Muscle of back (tissue), 13 donors: ENCODE measurements around the gene MPZL3. TPM values are rescaled to one million over a fixed set of nuclear protein-coding genes. Genes with fewer than 3 reads are reported as not detected.

ENCODE experiments used
- DNase-seq, 3 donors: peaks; one replicate each; pipeline versions ENCODE4 v3.0.0 to v3.0.0-alpha.2; 2013
- long read RNA-seq, 9 donors: transcript quantifications; one replicate each; lab custom pipeline, GENCODE V29; 2026
- polyA plus RNA-seq, 10 donors: library from polyadenylated mRNA; unstranded; fragments of 120-200 nt; gene quantifications; one replicate each; pipeline ENCODE4 v1.2.1, GENCODE V29; 2013; ENCODE audit not compliant: insufficient read length in 10 of 10

MPZL3 gene
- polyA plus RNA-seq: 1 to 10 TPM in 3 of 10 donors, under 1 TPM in 7; 0.42 to 1.3 (median 0.72) TPM
- long read RNA-seq, donor 1, partial matches to known transcripts: 0 of 1 reads
- long read RNA-seq, donor 1, other reads (novel, unspliced or antisense): 0 of 1 reads
- long read RNA-seq, donor 2: 0 reads
- long read RNA-seq, donor 3: 0 reads
- long read RNA-seq, donor 4: 0 reads
- long read RNA-seq, donor 5: 0 reads
- long read RNA-seq, donor 6: 0 reads
- long read RNA-seq, donor 7: 0 reads
- long read RNA-seq, donor 8: 0 reads
- long read RNA-seq, donor 9: 0 reads

DNA sequence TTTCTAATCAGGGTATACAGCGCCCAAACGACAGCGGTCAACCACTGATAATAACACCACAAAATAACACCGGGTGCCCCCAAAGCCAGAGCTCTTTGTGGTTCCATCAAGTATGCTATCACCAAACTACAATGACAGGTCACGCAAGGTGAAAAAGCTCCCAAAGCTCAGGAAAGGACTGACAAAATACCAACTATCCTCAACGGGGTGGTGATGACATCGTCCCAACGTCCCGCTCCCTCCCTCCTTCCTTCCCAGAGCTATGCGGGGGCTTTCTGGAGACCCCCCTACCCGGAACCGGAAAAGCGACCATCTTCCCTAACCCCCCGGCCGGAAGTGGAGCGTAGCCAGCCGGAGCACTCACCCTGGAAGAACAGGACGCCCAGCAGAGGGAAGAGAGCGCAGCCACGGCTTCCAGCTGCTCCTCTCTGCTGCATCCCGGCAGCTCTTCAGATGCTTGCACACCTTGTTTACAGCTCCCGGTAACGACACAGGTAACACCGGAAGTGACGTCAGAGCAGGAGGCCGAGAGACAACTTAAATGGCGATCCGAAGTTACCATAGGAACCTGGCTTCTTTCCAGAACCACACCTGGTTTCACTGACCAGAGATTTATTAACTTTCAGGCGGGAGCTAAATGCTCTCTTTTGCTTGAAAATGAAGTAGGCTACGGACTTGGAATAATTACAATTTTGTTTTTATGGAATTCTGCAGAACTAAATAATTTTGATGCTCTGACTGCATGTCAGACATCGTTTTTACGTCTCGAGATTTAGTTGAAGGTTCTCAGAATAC lies at the start of gene MPZL3:
Gene MPZL3, minus strand, starts transcription at position 508 of the 795 bp plus-strand sequence. Its CDS starts 71 bp downstream, at position 437.
- peak; percentile 70 to 93 (median 85) for DNase-seq

- no peak for DNase-seq
These were observed 49.5 kb upstream of the MPZL3 start for GRCh38 chr11:118301600-118302195.

DNA sequence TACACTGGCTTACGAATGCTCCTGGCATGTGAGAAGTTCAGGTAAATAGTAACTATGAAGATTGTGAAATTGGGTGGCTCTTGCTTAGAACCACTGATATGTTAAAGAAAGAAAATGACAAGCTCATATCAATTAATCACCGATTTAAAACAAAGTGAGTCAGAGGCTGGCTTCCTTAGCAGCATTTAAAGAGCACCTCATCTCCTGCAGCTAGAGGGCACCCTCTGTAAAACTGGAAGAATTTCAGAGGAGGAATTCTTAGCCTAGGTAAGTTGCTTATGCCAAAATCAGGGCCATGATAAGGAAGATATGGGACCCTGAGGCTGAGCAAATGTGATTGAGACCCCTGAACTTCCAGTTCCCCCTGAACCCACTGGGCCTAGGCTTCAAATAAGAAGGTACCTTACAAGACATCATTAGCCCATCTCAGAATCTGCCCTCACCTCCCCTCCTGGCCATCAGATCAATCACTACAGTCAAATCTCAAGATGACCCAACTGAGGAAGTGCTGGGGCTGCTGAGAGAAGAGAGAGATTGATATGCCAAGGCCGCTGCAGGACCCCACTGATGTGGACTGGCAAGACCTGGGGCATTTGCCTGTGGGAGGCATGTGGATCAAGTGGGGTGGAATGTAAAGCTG lies 43.8 kb upstream of the MPZL3 start:
- DNase-seq: no peak

DNA sequence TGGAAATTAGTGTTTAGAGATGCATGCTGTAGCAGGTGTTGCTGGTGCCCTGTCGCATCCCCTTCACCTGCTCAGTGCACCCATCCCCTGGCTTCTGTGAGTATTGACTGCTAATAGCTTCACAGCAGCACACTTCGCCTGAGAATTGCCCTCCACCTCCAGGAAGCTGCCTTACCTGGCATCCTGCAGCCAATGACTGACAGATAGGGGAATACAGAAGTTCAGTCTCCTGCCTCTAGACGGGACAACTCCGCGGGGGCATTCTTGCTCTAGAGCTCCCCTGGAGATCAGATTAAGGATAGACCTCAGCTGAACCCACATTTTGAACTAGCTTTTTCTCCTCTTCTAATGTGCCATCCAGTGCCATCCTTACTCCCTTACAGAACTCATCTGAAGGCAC lies 43.0 kb upstream of the MPZL3 start:
- DNase-seq: no peak

GRCh38 chr11:118294053-118294452 lies 41.9 kb upstream of the MPZL3 start:
- DNase-seq: no peak

GRCh38 chr11:118291477-118292135 lies 39.4 kb upstream of the MPZL3 start:
- peak in 1 of 3 donors; percentile 12 for DNase-seq

- peak in 1 of 3 donors; percentile 40 for DNase-seq
These were observed 38.8 kb upstream of the MPZL3 start for GRCh38 chr11:118290923-118291322.

DNA sequence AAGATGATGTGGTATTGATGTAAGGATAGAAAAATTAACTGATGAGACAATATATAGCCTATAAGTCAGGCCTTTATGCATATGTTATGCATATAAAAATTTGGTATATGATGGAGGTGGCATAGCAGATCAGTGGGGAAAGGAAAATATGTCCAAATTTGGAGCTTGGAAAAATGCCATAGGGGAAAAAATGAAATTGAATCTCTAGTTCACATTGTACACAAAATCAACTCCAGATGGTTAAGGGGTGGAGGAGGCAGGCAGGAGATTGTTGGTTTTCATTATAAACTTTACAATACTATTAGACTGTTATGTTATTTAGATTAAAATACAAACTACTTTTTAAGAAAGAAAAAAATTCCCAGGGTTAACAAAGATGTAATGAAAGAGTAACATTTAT lies 37.2 kb upstream of the MPZL3 start:
- peak in 2 of 3 donors; percentile 10 to 43 for DNase-seq

- DNase-seq: no peak
These were observed 34.8 kb upstream of the MPZL3 start for GRCh38 chr11:118287006-118287405.

DNA sequence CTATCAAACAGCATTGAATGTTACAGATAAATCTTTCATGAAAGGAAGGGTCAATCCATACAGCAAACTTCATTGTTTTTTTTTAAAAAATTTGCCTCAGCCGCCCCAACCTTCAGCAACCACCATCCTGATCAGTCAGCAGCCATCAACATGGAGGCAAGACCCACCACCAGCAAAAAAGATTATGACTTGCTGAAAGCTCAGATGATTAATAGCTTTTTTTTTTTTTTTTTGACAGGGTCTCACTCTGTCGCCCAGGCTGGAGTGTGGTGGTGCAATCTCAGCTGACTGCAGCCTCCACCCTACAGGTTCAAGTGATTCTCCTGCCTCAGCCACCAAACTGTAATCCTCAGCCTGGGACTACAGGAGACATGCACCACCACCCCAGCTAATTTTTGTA lies 34.4 kb upstream of the MPZL3 start:
- no peak for DNase-seq

GRCh38 chr11:118283756-118284350 lies 31.7 kb upstream of the MPZL3 start:
- no peak for DNase-seq

DNA sequence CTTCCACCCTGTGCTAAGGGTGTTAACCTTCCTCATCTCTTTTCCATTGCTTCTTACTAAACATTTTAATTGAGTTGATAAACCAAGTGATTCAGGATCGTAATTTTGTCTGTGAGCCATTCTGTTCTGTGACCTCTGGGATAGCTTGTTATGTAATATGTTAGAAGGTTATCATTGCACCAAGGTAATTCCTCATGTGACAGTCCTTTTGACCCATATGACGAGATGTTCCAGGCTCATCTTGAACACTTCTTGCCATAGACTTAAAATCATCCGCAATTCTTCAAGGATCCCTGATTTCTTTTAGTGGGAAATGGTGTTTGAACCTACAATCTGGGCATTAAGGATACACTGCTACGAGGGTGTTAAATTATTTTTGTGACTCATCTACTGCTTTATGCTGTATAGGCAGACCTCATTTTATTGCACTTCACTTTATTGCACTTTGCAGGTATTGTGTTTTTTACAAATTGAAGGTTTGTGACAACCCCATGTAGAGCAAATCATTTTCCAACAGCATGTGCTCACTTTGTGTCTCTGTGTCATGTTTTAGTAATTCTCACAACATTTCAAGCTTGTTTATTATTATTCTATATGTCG lies 31.0 kb upstream of the MPZL3 start:
- DNase-seq: no peak

- DNase-seq: no peak
These were observed 30.4 kb upstream of the MPZL3 start for GRCh38 chr11:118282606-118283005.

- DNase-seq: no peak
These were observed 29.1 kb upstream of the MPZL3 start for GRCh38 chr11:118281284-118281683.

- DNase-seq: no peak
These were observed 25.1 kb upstream of the MPZL3 start for GRCh38 chr11:118277312-118277711.

DNA sequence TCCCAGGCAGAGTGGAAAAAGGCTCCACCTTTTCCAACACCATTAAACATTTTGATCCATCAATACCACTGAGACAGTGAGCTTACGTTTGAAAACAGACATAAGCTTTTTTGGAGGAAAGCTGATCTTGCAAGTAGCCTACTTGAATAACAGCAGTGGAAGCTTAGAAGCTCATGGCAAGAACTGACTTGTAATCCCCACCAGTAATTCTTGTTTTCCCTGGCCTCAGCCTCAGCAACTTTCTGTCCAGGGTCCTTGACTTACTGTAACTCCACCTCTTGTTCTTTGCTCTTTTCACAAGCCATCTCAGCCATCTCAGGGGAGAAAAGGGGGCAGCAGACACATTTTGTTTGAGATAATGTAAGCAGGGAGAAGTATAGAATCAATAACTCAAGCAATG lies 24.3 kb upstream of the MPZL3 start:
- no peak for DNase-seq

DNA sequence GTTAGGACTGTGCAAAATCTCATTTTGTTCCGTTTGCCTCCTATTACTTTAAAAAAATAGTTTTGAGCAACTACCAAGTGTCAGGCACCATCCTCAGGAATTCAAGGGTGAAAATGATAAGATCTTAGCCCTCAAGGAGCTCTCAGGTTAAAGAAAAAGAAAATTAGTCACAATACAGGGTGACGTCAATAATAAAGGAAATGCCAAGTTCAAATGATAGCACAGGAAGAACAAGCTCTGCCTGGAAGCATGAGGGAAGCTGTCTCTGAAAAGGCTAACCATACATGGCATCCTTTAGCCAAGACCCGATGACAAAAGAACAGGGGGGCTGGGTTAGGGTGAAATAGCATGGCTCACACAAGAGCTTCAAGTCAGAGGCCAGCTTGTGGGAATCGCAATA lies 23.0 kb upstream of the MPZL3 start:
- DNase-seq: no peak

GRCh38 chr11:118274186-118274585 lies 22.0 kb upstream of the MPZL3 start:
- DNase-seq: no peak

GRCh38 chr11:118272001-118272400 lies 19.8 kb upstream of the MPZL3 start:
- DNase-seq: no peak

- DNase-seq: no peak
These were observed 15.3 kb upstream of the MPZL3 start for GRCh38 chr11:118267486-118267885.

GRCh38 chr11:118265954-118266353 lies 13.8 kb upstream of the MPZL3 start:
- no peak for DNase-seq
